NCI-H510A treated with DMSO at 0.1 percent for 48 hours (cell line): ENCODE results near the gene SMPD4.
"Not testable (repeated sequence)": the region's sequence is repeated elsewhere in the genome, so short reads cannot be mapped to it uniquely, and the experiment has no call there.

ENCODE experiments used
- DNase-seq: peaks from one replicate; lab custom pipeline; 2025; lab: John Stamatoyannopoulos, UW

Gene SMPD4

GRCh38 chr2:130159376-130159775 is 22.0 kb downstream of the SMPD4 start:
- DNase-seq, result not testable (repeated sequence)

- no peak for DNase-seq
These were observed 22.8 kb downstream of the SMPD4 start for GRCh38 chr2:130158631-130159030.

GRCh38 chr2:130157825-130158514 is 23.4 kb downstream of the SMPD4 start:
- DNase-seq, result not testable (repeated sequence)

- not testable (repeated sequence) for DNase-seq
These were observed 24.0 kb downstream of the SMPD4 start for GRCh38 chr2:130157354-130157753.

GRCh38 chr2:130156624-130157004 is 24.8 kb downstream of the SMPD4 start:
- no peak for DNase-seq

- peak; percentile 9 for DNase-seq
These were observed 25.3 kb downstream of the SMPD4 start for GRCh38 chr2:130155956-130156623.

- no peak for DNase-seq
These were observed 26.3 kb downstream of the SMPD4 start for GRCh38 chr2:130154773-130155765.

GRCh38 chr2:130154423-130154770 is 27.0 kb downstream of the SMPD4 start:
- DNase-seq, result not testable (repeated sequence)

- DNase-seq, result not testable (repeated sequence)
These were observed 27.5 kb downstream of the SMPD4 start for GRCh38 chr2:130153721-130154422.

GRCh38 chr2:130152816-130153595 is 28.4 kb downstream of the SMPD4 start:
- no peak for DNase-seq

- DNase-seq, result not testable (repeated sequence)
These were observed 29.1 kb downstream of the SMPD4 start for GRCh38 chr2:130152136-130152815.

- DNase-seq, result not testable (repeated sequence)
These were observed 30.3 kb downstream of the SMPD4 start for GRCh38 chr2:130151145-130151512.

- DNase-seq, result no peak
These were observed 30.9 kb downstream of the SMPD4 start for GRCh38 chr2:130150181-130151144.

GRCh38 chr2:130148515-130148914 is 32.9 kb downstream of the SMPD4 start:
- peak; percentile 37 for DNase-seq

GRCh38 chr2:130145006-130145414 is 36.4 kb downstream of the SMPD4 start, which contains the start of gene CCDC74B:
TSS of gene CCDC74B (minus strand) at chr2:130145112. CDS start at chr2:130144996, 116 bp downstream.
- DNase-seq, result peak; percentile 34

GRCh38 chr2:130143266-130144039 is 37.9 kb downstream of the SMPD4 start:
- DNase-seq, result peak; percentile 6

GRCh38 chr2:130142396-130143265 is 38.8 kb downstream of the SMPD4 start:
- DNase-seq, result not testable (repeated sequence)
